NCI-H748 treated with DMSO at 0.1 percent for 48 hours (cell line): ENCODE results near the gene RASGRP2.

ENCODE experiments used
- DNase-seq: peaks from one replicate; lab custom pipeline; 2025; lab: John Stamatoyannopoulos, UW

The RASGRP2 gene

DNA sequence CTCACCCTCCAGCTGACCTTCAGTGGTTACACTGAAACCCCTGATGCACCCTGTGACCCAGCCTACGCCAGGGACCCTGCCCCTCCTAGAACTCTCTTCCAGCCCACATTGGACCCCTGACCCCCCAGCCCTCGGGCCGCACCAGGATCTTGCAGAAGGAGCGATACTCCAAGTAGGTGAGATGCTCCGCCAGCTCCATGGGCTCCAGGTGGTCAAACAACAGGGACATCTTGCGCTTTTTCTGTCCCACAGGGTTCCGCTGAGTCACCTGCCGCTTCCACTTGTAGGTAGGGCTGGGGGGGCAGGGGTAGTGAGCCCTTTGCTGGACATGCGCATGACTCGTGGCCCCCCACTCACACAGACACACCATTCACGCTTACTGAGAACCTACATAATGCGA is 4.1 kb downstream of the RASGRP2 start:
- no peak for DNase-seq

DNA sequence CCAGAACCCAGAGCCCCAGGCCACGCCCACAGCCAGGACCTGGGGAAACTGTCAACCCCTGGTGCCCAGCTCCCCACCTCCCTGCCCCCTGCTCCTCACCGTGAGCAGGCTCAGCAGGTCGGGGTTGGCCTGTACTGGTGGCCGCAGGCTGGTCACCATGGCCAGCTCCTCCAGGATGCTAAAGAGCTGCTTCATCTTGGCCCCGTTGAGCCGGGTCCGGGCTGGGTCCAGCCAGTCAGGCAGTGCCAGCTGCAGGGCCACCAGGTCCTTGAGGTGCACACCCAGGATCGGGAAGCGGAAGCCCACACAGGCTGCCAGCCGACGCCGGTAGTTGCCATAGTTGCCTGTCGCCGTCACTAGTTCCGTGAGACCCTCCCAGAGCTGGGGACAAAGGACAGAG is 7.3 kb downstream of the RASGRP2 start:
- no peak for DNase-seq

- DNase-seq: no peak
Observed at GRCh38 chr11:64735725-64736259, 8.2 kb downstream of the RASGRP2 start.

DNA sequence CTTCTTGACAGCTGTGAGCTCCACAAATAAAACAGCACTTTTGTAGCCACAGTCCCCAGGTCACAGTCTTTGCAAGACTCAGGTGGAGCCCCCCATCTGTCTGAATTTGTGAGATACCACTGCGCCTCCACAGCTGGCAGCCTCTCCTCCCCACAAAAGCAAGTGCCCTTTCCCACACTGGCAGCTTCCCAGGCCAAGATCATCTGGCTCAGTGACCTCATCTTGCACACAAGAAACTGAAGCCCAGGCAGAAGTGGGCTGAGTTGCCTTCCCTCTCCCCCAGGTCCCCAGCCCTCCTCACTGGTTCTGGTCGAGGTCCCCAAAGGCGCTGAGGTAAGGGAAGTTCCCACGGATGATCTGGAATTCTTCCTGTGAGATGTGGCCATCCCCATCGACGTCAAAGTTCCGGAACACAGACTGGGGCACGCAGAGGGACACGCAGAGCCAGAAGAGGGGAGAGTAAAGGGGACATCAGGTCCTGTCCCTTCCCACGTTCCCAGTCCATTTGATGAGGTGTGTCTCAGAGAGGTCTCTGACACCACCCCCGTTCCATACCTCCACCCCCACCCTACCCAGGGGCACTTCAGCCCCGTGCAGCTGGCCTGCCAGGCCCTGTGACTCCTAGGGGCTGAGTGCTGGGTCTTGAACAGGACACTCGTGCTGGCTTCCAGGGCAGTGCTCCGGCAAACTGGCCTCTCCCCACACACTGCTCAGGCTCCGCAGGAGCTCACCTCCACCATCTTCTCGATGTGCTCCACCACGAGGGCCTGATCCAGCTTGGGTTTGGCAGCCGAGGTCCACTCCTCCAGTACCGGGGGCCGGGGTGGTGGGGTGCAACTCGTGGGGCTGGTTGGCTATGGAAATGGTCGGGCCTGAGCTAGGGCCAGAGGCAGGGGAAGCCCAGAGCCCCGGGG is 8.9 kb downstream of the RASGRP2 start:
- no peak for DNase-seq

- no peak for DNase-seq
Observed at GRCh38 chr11:64731601-64732000, 12.3 kb downstream of the RASGRP2 start.

GRCh38 chr11:64729851-64730382 is 14.0 kb downstream of the RASGRP2 start:
- DNase-seq: no peak

DNA sequence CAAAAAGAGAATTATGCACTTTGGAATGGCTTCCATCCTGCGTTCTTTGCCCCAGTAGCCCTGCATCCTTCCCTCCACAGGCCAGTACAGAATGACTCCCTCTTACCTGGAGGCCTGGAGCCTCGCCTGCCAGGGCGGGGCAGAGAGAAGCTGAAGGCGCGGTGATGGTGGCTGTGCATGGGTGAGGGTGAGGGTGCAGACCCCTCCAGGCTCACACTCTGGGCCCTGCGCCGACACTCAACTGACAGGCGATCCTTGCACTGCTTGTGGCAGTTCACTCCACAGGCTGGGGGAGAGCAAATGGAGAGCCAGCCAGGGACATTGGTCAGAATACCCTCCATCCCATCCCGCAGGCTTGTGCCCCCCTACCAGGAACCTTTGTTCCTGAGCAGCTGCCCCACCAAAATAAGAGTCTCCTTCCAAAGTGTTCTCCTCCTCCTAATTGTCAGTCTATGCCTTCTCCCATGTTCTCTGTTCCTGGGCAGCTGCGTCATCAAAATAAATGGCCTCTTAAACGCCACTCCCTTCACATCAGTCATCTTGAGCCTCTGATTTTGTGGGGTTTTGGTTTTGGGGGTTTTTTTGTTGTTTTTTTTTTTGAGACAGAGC is 15.1 kb downstream of the RASGRP2 start:
- DNase-seq: no peak

DNA sequence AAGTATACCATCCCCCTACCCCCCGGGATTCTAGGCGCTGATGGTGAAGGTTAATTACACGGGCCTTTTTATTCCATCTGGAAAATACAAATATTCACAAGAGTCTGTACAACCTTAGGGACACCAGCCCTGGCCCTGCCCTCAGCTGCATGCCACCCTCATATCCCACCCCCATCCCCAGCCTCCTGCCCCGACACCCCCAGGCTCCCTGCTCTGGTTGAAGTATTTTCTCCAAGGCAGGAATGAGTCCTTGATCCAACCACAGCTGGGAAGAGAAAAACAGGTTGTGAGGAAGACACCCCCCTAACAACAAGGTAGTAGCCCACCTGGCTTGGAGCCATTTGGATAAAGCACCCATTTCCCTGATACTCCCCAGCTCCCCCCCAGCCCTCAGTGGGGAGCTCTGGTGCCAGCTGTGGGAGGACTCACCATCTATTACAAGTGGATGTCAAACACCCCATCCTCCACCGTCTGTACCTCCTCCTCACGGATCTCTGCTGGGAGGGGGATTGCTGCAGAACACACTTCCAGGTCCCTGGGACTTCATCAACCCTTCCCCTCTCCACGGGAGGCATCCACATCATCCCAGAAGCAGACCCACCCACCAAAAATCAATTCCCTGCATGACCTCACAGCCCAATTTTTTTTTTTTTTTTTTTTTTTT is 16.9 kb downstream of the RASGRP2 start:
- DNase-seq: no peak

- DNase-seq: no peak
Observed at GRCh38 chr11:64726211-64726641, 17.7 kb downstream of the RASGRP2 start.

DNA sequence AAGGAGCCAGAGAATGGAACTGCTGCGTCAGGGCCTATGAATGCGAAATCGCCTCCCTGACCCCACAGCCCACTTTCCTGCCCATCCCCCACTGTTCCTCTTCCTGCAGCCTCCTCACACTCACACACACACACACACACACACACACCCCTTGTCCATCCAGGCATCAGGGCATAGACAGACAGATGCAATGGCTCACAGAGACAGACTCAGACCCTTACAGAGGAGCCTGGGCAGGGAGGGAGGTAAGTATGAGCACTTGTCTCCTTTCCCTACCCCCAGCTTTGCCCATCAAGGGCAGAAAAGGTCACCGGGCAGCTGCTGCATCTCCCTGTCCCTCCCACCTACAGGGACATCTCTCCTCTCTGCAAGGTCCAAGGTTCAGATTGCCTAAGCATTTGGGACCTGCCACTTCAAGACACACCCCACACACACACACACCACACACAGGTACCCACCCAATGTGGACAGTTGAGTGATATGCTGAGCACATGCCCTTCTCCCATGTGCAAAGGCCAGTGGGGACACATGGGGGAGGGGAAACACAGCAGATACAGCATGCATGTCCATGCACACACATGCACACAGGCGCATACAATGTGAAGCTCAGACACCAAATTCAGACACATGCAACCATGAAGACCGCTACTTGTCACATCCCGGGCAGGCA is 18.9 kb downstream of the RASGRP2 start:
- no peak for DNase-seq

- DNase-seq: no peak
Observed at GRCh38 chr11:64723907-64724862, 19.8 kb downstream of the RASGRP2 start.

GRCh38 chr11:64723117-64723906 is 20.6 kb downstream of the RASGRP2 start, which contains the start of gene NRXN2:
NRXN2 (minus strand) TSS chr11:64723197; CDS start chr11:64713699, 9,498 bp downstream.
- peak; percentile 65 for DNase-seq

DNA sequence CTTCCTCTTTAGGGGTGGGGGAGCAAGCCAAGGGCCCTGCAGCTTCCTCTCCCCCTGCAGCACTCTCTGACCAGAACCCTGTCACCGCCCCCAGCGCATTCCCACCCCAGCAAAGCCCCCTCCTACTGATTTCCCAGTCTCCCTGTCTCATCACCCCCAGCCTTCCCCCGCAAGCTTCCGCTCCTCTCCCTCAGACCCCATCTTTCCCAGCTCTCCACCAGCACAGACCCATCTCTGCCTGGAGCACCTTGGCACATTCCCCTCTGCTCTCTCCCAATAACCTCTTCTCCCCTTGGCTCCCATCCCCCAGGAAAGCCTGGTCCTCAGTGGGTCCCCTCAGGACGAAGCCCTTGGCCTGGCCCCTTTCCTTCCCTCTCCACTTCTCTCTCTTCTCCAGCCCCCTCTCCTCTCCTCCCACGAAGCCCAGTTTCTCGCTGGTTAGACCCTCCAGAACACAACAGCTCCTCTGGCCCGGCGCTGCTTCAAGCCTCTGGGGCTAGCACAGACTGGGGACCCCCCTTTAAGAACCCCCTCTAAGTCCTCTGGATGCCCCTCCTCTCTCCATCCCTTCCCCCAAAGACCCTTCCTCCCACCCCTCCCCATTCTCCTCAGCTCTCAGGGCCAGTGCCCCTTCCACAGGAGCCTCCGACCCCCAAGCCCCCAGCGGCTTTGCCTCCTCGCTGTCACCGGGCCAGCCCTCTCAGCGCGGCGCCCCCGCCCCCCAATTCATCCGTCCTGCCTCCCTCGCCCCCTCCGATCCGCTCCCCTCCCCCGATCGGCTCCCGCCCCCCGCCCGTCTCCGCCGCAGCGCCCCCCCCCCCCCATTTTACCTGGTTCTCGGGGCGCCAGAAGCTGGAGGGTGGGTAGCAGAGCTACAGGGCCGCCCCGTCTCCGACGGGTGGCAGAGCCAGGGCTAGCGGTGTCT is 21.5 kb downstream of the RASGRP2 start:
- DNase-seq: no peak

DNA sequence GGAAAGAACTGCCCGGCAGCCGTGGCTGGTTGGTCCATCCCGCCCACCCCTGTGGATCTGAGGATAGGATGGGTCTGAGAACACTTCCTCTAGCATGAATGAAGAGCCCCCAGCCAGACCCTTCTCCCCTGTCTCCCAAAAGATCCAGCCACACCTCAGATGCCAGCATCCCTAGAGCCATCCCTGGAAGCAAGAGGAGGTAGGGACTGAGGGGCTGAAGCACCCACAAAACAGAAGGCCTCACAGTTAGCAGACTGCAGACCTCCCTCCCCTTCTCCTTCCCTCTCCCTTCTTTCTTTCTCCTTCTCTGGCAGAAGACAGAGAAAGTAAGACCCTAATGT is 22.6 kb downstream of the RASGRP2 start:
- no peak for DNase-seq

GRCh38 chr11:64720640-64721358 is 23.1 kb downstream of the RASGRP2 start:
- DNase-seq: no peak

- no peak for DNase-seq
Observed at GRCh38 chr11:64720167-64720566, 23.8 kb downstream of the RASGRP2 start.

GRCh38 chr11:64719406-64719805 is 24.5 kb downstream of the RASGRP2 start:
- no peak for DNase-seq

GRCh38 chr11:64718780-64719124 is 25.2 kb downstream of the RASGRP2 start:
- DNase-seq: no peak
